Kidney (tissue), 14 donors: ENCODE data around the gene ADAMTS15. TPM values are rescaled to one million over a fixed set of nuclear protein-coding genes. Genes with fewer than 3 reads are reported as not detected.

ENCODE experiments used
- DNase-seq, 5 donors: peaks; one replicate each; pipeline ENCODE4 v3.0.0-alpha.2; 2013 to 2020
- FAIRE-seq: peaks from 2 replicates; lab custom pipeline; 2012; peaks lifted over from hg19 to GRCh38; lab: Jason Lieb, UNC
- H3K27ac ChIP-seq, 2 donors: one replicate each; pipeline ENCODE4 v1.7.0; 2013; ENCODE audit warnings: low read depth in 2 of 2, low read length in 2 of 2, inconsistent platforms in 1 of 2
- H3K27me3 ChIP-seq: one replicate; pipeline ENCODE4 v1.7.1; 2013; ENCODE audit warnings: low read length, inconsistent platforms; ENCODE audit not compliant: control insufficient read depth, insufficient read depth
- H3K36me3 ChIP-seq, 3 donors: one replicate each; pipeline versions ENCODE4 v1.7.0 to v1.7.1; 2013; ENCODE audit warnings: low read length in 3 of 3, control low read depth in 1 of 3, inconsistent platforms in 1 of 3; ENCODE audit not compliant: insufficient read depth in 3 of 3, control insufficient read depth in 2 of 3
- H3K4me1 ChIP-seq, 3 donors: one replicate each; pipeline versions ENCODE4 v1.7.0 to v1.7.1; 2013; ENCODE audit warnings: low read length in 3 of 3, inconsistent platforms in 1 of 3, low read depth in 1 of 3; ENCODE audit not compliant: control insufficient read depth in 2 of 3, insufficient read depth in 2 of 3
- H3K4me3 ChIP-seq, 3 donors: one replicate each; pipeline versions ENCODE4 v1.7.0 to v1.8.1; 2013; ENCODE audit warnings: low read length in 3 of 3, control low read depth in 1 of 3, inconsistent platforms in 1 of 3
- H3K9ac ChIP-seq, 3 donors: one replicate each; pipeline versions ENCODE4 v1.7.0 to v1.7.1; 2013; ENCODE audit warnings: low read length in 3 of 3, control low read depth in 1 of 3, inconsistent platforms in 1 of 3
- H3K9me3 ChIP-seq, 3 donors: one replicate each; pipeline versions ENCODE4 v1.7.0 to v1.7.1; 2013; ENCODE audit warnings: low read length in 3 of 3, control low read depth in 1 of 3, inconsistent platforms in 1 of 3; ENCODE audit not compliant: control insufficient read depth in 2 of 3, insufficient read depth in 1 of 3
- CTCF ChIP-seq: IDR thresholded peaks from 3 replicates; pipeline ENCODE4 v1.5.1; 2012; ENCODE audit warnings: mild to moderate bottlenecking, moderate library complexity, borderline replicate concordance; ENCODE audit not compliant: insufficient read depth; ENCODE audit errors: extremely low read depth
- intact Hi-C: fragments of 100-400 bp; cut with DNase I; formaldehyde crosslinking; loops from one replicate; pipeline ENCODE4 v1.11.1; 2022
- polyA plus RNA-seq: library from polyadenylated mRNA; stranded (reverse); fragments of 350-450 nt; fragmentation: Illumina TruSeq; extraction: RNeasy Lipid Tissue Mini Kit (QIAGEN cat#74804); gene quantifications from one replicate; pipeline ENCODE4 v1.2.3, GENCODE V29; 2014; ENCODE audit warnings: low read depth, low replicate concordance; ENCODE audit not compliant: insufficient read depth
- total RNA-seq: library from RNA; stranded (reverse); fragmentation: NEBNext Ultra II Directional; extraction: Animal tissue kit (Norgen Biotek cat#: 25700); gene quantifications from one replicate; pipeline ENCODE4 v1.2.1, GENCODE V29; 2021
- donor health status: control.
- donor health status: control.
- donor health status: control.
- donor health status: control.
- donor health status: control.
- donor health status: DM: yes; HTN: yes; CAD: no.
- donor health status: Normal renal cell carcinoma (clear cell type).

The ADAMTS15 gene
- total and polyA plus RNA-seq, 2 donors from 2014 or later = 3.6 to 6.2 TPM

GRCh38 chr11:130411223-130411622 is 37.2 kb upstream of the ADAMTS15 start:
- H3K9me3 ChIP-seq = no peaks in the 10 kb centered on the region
- no peak overlapping the region for H3K27ac ChIP-seq
- no peak overlapping the region for H3K9ac ChIP-seq
- H3K4me1 ChIP-seq = no peaks in the 10 kb centered on the region
- no peak overlapping the region for H3K4me3 ChIP-seq
- intact Hi-C loops = no loop called here
- no peaks in the 10 kb centered on the region for H3K27me3 ChIP-seq
- FAIRE-seq (no peak), DNase-seq (no peak)
- H3K36me3 ChIP-seq = no peaks in the 10 kb centered on the region
- no peak for TF ChIP-seq CTCF

- FAIRE-seq (no peak), DNase-seq (no peak)
- no peak overlapping the region for H3K9ac ChIP-seq
- no peaks in the 10 kb centered on the region for H3K9me3 ChIP-seq
- no peak overlapping the region for H3K27ac ChIP-seq
- intact Hi-C loops = no loop called here
- H3K27me3 ChIP-seq = no peaks in the 10 kb centered on the region
- no peak overlapping the region for H3K4me3 ChIP-seq
- H3K4me1 ChIP-seq = no peaks in the 10 kb centered on the region
- H3K36me3 ChIP-seq = no peaks in the 10 kb centered on the region
- TF ChIP-seq CTCF = no peak
Measured at GRCh38 chr11:130413405-130414106, 34.9 kb upstream of the ADAMTS15 start.

- no peak for DNase-seq
- Histone ChIP-seq H3K9ac (no peak overlapping the region), H3K27me3 (no peaks in the 10 kb centered on the region), H3K4me1 (no peaks in the 10 kb centered on the region), H3K9me3 (no peaks in the 10 kb centered on the region), H3K27ac (no peak overlapping the region), H3K4me3 (no peak overlapping the region), H3K36me3 (no peaks in the 10 kb centered on the region)
- FAIRE-seq = no peak
- TF ChIP-seq CTCF = no peak
- intact Hi-C loops = no loop called here
Measured at GRCh38 chr11:130414107-130415080, 34.1 kb upstream of the ADAMTS15 start.
